SK-N-DZ (cell line): ENCODE results near the gene TMEM178A.
A peak's percentile ranks its signal among the peaks of the same experiment; 100 is the strongest.
"Not testable (repeated sequence)": the region's sequence is repeated elsewhere in the genome, so short reads cannot be mapped to it uniquely, and the experiment has no call there.

Experiments used
- DNase-seq: peaks from one replicate; pipeline ENCODE4 v3.0.0-alpha.2; 2015; ENCODE audit warnings: low spot score

TMEM178A gene

GRCh38 chr2:39647104-39647765, 18.5 kb upstream of the TMEM178A start:
- DNase-seq = no peak

GRCh38 chr2:39648580-39648979, 17.1 kb upstream of the TMEM178A start:
- DNase-seq = no peak

DNA sequence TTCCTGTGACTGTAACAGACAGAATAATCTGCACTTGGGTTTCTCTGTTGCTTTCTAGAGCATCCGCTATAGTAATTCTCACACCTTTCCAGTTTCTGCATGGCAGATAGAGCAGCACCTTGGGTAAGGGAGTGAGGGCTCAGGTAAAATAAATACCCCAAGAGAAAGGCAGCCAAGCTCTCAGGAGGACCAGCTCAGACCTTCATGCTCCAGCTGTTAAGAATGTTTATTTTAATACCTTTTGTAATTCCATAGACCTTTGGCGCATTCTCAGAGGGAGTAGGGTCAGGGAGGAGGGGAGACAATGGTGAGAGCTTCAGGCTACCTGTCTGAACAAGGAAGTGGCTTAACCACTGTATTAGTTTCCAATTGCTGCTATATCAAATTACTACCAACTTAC, 16.2 kb upstream of the TMEM178A start:
- DNase-seq = no peak

DNA sequence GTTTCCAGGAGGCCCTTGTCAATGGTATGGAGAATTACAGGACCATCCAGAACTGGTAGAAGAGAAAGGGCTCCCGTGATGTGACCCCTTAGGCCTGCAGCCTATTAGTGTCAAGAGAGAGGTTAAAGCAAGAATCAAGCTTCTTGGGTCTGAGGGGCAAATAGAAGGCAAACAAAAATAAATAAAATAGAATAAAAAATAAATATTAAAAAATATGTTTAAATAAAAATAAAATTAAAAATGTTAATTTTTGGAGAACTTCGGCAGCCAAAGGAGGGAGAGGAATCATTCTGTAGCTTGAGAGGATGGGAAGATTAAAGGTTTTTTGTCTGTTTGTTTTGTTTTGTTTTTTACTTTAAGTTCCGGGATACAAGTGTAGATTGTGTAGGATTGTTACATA, 15.2 kb upstream of the TMEM178A start:
- no peak for DNase-seq

GRCh38 chr2:39656215-39656614, 9.5 kb upstream of the TMEM178A start:
- not testable (repeated sequence) for DNase-seq

DNA sequence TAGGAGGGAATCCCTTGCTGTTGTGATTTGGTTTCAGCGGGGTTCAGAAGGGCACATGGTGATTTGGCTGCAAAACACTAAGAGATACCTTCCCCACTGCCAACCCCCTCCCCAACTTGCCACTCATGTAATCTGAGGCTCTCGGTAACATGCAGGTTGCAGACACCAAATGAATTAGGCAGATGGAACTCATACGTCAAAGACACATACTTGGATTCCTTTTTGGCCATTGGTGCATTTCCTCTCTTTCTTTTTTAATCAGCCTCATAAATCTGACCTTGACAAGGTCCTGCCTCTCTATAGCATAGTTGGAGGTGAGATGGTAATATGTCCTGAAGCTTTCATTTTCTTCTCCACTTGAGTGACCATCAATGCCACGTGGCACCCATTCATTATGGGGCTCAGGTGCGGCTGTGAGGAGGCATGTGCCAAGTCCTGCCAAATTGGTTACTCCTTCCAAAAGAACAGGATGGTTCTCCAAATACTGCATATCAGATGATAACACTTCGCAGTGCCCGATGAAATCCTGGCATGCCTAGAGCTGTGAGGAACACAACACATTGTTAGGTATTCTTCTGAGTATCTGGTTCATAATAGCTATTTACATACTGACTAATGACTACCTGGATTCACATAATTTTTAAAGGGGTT, 8.3 kb upstream of the TMEM178A start:
- DNase-seq = no peak

- no peak for DNase-seq
Measured at GRCh38 chr2:39658371-39658770, 7.3 kb upstream of the TMEM178A start.

DNA sequence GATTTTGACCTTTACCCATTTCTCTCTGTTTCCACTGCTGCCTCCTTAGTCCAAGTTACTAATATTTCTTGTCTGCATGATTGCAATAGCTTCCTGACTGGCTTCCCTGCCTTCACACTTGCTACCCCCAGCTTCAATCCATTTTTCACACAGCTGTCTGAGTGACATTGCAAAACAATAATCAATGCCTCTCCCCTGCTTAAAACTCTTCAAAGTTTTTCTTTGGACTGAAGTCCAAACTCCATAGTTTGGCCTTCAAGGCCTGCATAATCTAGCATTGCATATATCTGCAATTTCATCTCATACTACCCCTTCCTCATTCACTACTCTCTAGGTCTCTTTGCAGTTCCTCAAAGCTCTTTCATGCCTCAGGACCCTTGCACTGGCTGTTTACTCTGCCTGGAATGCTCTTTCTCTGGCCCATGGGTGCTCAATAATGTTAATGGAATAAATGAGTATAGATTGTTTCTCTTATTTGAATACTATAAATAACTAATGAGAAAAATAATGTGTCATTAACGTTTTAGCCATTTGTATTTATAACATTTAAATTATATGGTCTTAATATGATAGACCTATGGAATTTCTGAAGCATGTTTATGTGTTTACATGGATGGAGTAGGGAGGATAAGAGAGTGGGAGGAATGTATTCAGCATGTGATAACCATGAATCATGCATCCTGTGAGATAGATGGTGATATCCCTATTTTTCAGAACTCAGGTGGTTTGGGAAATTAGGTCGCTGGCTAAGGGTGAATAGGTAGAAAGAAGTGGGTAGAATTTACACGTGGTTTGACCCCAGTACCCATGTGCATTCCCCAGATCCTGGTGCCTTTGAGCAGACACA, 5.7 kb upstream of the TMEM178A start:
- no peak for DNase-seq

- DNase-seq = no peak
Measured at GRCh38 chr2:39660612-39661236, 5.0 kb upstream of the TMEM178A start.

DNA sequence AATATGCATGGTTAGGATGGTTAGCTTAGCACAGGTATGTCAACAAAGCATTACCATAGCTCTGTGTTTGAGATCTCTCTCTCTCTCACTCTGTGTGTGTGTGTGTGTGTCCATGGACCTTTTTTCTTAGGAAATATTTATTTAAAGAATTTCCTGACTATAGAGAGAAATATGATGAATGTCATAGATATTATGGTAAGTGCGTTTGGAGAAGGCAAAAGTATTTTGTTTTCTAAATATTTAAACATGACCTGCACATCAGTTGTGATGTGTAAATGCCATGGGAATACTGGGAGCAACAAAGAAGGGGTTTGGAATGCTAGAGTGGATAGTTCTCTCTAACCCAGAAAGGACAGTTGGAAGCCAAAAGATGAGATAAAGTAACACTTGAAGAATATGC, 3.9 kb upstream of the TMEM178A start:
- DNase-seq = no peak

DNA sequence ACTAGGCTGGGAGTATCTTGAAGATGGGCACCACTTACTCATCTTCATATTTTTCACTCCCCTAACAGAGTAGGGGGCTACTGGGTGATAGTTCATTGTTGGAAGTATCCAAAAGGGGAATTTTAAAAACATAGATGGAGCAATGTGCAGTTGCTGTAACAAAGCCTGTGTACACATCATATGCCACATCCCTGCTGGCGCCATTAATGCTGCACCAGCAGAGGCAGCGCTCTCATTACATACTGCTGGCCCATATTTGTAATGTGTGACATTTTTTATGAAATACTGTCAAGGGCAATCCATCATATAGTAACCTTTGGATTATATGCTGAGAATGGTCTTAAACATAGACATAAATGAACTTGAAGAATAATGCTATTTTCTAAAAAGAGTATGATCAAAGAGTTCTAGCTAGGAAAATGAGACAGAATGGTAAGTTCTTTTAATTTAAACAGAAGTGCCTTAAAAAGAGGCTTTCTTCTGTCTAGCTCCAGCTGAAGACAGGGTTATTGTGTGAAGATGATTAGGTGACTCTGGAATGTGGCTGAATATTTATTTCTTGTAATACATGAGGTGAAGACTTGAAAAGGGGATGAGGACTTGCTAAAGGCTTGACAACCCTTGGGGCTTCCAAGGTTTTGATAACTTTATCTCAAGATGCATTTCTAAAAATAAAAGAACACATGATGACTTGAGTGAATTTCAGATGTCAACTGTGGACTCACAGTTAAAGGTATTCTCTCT, 2.4 kb upstream of the TMEM178A start:
- DNase-seq = no peak

DNA sequence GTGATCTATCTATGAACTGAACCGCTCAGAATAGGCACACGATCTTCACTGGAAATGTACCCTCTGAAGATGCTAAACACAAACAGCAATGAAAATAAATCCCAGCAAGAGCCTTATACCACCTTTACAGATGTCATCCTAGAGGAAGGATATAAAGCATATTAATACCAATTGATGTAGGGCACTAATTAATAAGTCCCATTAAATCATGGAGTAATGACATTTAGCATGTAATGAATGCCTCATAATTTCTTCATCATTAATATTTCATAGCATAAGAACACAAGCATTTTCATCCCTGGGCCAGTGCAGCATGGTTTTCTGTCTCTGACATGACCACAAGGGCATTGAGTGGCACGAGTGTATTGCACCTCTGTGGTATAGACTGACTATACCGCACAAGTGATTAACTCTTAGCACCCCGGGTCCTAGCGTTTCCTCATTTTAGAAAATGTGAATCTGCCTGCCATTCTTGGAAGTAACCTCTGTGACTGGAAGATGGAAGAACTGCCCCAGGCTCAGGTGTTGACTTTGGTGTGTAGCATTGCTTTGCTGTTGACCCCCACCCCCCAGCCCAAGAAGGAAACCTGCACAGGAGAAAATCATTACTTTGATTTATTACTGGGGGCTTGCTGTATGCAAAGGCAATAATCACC, 1.4 kb upstream of the TMEM178A start:
- DNase-seq = no peak

DNA sequence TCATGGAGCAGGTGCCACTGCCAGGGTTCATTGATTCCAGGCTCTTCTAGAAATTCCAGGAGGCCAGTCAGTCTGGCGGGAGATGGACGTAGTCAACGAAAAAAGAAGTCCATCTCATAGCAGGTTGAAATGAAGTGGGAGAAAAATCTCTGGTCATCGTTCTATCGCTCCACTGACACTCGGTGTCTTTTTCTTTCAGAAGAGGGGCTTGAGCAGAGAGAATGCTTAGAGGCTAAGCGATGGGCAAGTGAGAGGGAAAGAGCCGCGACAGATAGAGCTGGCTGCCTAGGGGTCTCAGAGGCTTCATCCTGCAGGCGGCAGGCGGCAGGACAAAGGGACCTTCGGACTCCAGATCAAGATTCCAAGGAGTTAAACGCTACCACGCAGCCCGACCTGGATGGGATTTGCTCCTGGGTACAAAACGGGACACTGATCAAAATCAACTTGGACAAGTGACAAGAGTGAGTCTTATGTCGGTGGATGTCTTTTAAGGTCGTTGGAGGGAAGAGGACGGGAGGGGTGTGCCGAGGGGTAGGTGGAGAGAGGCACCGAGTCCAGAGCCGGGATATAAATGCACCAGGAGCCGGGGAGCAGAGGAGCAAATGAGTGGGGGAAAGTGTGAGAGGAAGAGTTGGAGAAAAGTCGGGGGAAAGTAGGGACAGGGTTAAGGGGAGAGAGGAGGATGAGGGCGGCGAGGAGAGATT, 677 bp upstream of the TMEM178A start:
- peak; percentile 65 for DNase-seq

- DNase-seq = peak; percentile 26
Measured at GRCh38 chr2:39666491-39667101, 879 bp downstream of the TMEM178A start.

- no peak for DNase-seq
Measured at GRCh38 chr2:39667104-39667885, 1.6 kb downstream of the TMEM178A start.

DNA sequence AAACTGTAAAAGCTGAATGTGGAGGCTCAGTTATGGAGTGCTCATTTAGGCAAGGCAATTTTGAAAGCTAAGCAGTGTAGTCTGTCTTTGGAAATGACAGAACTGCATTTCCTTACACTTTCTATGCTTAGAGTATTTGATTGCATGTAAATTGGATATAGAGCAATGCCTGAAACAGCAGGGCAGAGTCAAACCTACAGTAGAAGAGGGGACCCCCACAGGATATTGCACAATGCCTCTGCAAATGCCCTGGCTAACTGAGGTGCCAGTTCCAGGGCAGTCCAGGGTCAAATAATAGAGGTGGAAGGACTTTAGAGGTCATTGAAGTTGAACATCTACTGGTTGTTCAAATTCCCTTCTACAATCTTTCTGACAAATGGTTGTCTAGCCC, 2.2 kb downstream of the TMEM178A start:
- DNase-seq = no peak

GRCh38 chr2:39668576-39669080, 2.9 kb downstream of the TMEM178A start:
- no peak for DNase-seq

- DNase-seq = no peak
Measured at GRCh38 chr2:39671604-39672003, 5.9 kb downstream of the TMEM178A start.

- DNase-seq = no peak
Measured at GRCh38 chr2:39673018-39673417, 7.3 kb downstream of the TMEM178A start.
